Peyer's patch (tissue), 4 donors: ENCODE measurements around the gene DSG3.

ENCODE experiments used
- CTCF ChIP-seq, 6 experiments: fragments of 450-650 bp in 4 of 6; fragments of 200-600 bp in 2 of 6; sonication (generic) in 1 of 6; IDR thresholded peaks; one replicate each; pipeline ENCODE4 v1.5.1; 2017 to 2019; ENCODE audit warnings: antibody characterized with exemption in 6 of 6, mild to moderate bottlenecking in 3 of 6, moderate library complexity in 1 of 6
- POLR2A ChIP-seq, 2 donors: fragments of 450-650 bp; IDR thresholded peaks; one replicate each; pipeline ENCODE4 v1.5.1; 2017; ENCODE audit warnings: antibody characterized with exemption in 2 of 2, mild to moderate bottlenecking in 2 of 2, moderate library complexity in 2 of 2

- no peak for TF ChIP-seq CTCF (IDR thresholded peaks at IDR 0.05)
- TF ChIP-seq POLR2A (IDR thresholded peaks at IDR 0.05), result no peak
Measured at GRCh38 chr18:31444142-31444541, 3.4 kb upstream of the DSG3 start.
